HepG2 (cell line): Measurements from ENCODE around the gene NRL. TPM values are rescaled to one million over a fixed set of nuclear protein-coding genes. Genes with fewer than 3 reads are reported as not detected.

Experiments
- ATF1 ChIP-seq: IDR thresholded peaks from 2 replicates; pipeline ENCODE4 v1.6.1; 2016; ENCODE audit warnings: mild to moderate bottlenecking, control low read depth
- CBX5 ChIP-seq: sonication (generic); formaldehyde crosslinking; IDR thresholded peaks from 2 replicates; pipeline ENCODE4 v1.4.0; 2020; ENCODE audit warnings: missing genetic modification reagents, borderline replicate concordance
- DNMT3B ChIP-seq: conservative IDR thresholded peaks from 2 replicates; pipeline ENCODE4 v1.6.1; 2016; ENCODE audit warnings: missing biosample characterization, control low read depth
- ETV6 ChIP-seq: sonication (generic); formaldehyde crosslinking; conservative IDR thresholded peaks from 2 replicates; pipeline ENCODE4 v1.4.0; 2020; ENCODE audit warnings: missing genetic modification reagents
- JDP2 ChIP-seq: sonication (generic); formaldehyde crosslinking; IDR thresholded peaks from 2 replicates; pipeline ENCODE4 v1.8.1; 2022; ENCODE audit warnings: missing genetic modification reagents, borderline replicate concordance
- KDM5B ChIP-seq: sonication (generic); formaldehyde crosslinking; IDR thresholded peaks from 2 replicates; pipeline ENCODE4 v1.4.0; 2020; ENCODE audit warnings: missing genetic modification reagents, mild to moderate bottlenecking, borderline replicate concordance
- KLF12 ChIP-seq: sonication (generic); formaldehyde crosslinking; IDR thresholded peaks from 2 replicates; pipeline ENCODE4 v1.4.0; 2020; ENCODE audit warnings: missing genetic modification reagents, borderline replicate concordance
- MAFK ChIP-seq, 2 experiments: IDR thresholded peaks in 1 of 2; conservative IDR thresholded peaks in 1 of 2; 2 replicates each; pipeline ENCODE4 v1.6.1; 2011; ENCODE audit warnings: improper control_type of control experiment in 2 of 2, low read length in 2 of 2
- MIER2 ChIP-seq: IDR thresholded peaks from 2 replicates; pipeline ENCODE4 v1.6.1; 2016; ENCODE audit warnings: missing biosample characterization, missing genetic modification reagents
- MTA1 ChIP-seq: sonication (generic); formaldehyde crosslinking; IDR thresholded peaks from 2 replicates; pipeline ENCODE4 v1.4.0; 2020; ENCODE audit warnings: missing genetic modification reagents, mild to moderate bottlenecking, borderline replicate concordance
- PHF8 ChIP-seq: sonication (generic); formaldehyde crosslinking; IDR thresholded peaks from 2 replicates; pipeline ENCODE4 v1.5.0; 2020; ENCODE audit warnings: missing genetic modification reagents
- SALL2 ChIP-seq: sonication (generic); formaldehyde crosslinking; IDR thresholded peaks from 2 replicates; pipeline ENCODE4 v1.8.1; 2023; ENCODE audit warnings: mild to moderate bottlenecking, missing genetic modification reagents, inconsistent platforms
- SKIL ChIP-seq: sonication (generic); formaldehyde crosslinking; IDR thresholded peaks from 2 replicates; pipeline ENCODE4 v1.8.0; 2022; ENCODE audit warnings: missing genetic modification reagents, mild to moderate bottlenecking, moderate library complexity, borderline replicate concordance
- ZNF512 ChIP-seq: sonication (generic); formaldehyde crosslinking; IDR thresholded peaks from 2 replicates; pipeline ENCODE4 v1.4.0; 2020; ENCODE audit warnings: mild to moderate bottlenecking, missing genetic modification reagents
- ZNF562 ChIP-seq: sonication (generic); formaldehyde crosslinking; IDR thresholded peaks from 2 replicates; pipeline ENCODE4 v1.8.0; 2022; ENCODE audit warnings: missing genetic modification reagents, borderline replicate concordance
- ZNF569 ChIP-seq: sonication (generic); formaldehyde crosslinking; IDR thresholded peaks from 2 replicates; pipeline ENCODE4 v1.5.0; 2020; ENCODE audit warnings: mild to moderate bottlenecking, missing genetic modification reagents, moderate library complexity, borderline replicate concordance
- ZNF605 ChIP-seq: sonication (generic); formaldehyde crosslinking; IDR thresholded peaks from 2 replicates; pipeline ENCODE4 v1.8.0; 2022; ENCODE audit warnings: mild to moderate bottlenecking, missing genetic modification reagents
- ZNF879 ChIP-seq: sonication (generic); formaldehyde crosslinking; IDR thresholded peaks from 2 replicates; pipeline ENCODE4 v1.8.1; 2023; ENCODE audit warnings: missing genetic modification reagents
- polyA plus RNA-seq, 8 experiments: library from polyadenylated mRNA; depleted of rRNA in 3 of 8; stranded (reverse) in 7 of 8; unstranded in 1 of 8; fragments of >200 nt; fragmentation: Illumina TruSeq in 4 of 8; extraction: Trizol in 4 of 8; gene quantifications; 2 replicates each; pipeline versions ENCODE4 v1.2.1 to v1.2.3, GENCODE V29; 2011 to 2016; ENCODE audit warnings: low read depth in 4 of 8, missing spikeins in 1 of 8, mixed read lengths in 1 of 8; ENCODE audit not compliant: insufficient read depth in 1 of 8
- total RNA-seq, 5 experiments: library from RNA; depleted of rRNA; stranded (reverse); fragments of >200 nt; fragmentation: Illumina TruSeq; extraction: Trizol; gene quantifications; 2 replicates each; pipeline ENCODE4 v1.2.3, GENCODE V29; 2016; ENCODE audit warnings: low read depth in 1 of 5
- TF ChIP-seq, protein P1 (sequence below): IDR thresholded peaks from 2 replicates; pipeline ENCODE4 v1.6.1; 2016
- TF ChIP-seq, protein P2 (sequence below): sonication (generic); formaldehyde crosslinking; IDR thresholded peaks from 2 replicates; pipeline ENCODE4 v1.5.0; 2020; ENCODE audit warnings: missing genetic modification reagents, mild to moderate bottlenecking, borderline replicate concordance
- TF ChIP-seq, protein P3 (sequence below), 2 experiments: sonication (generic) in 1 of 2; formaldehyde crosslinking in 1 of 2; IDR thresholded peaks; 2 replicates each; pipeline versions ENCODE4 v1.4.0 to v1.6.1; 2018 to 2020; ENCODE audit warnings: missing genetic modification reagents in 2 of 2, borderline replicate concordance in 1 of 2, low read depth in 1 of 2, mild to moderate bottlenecking in 1 of 2, missing biosample characterization in 1 of 2

The NRL gene
- total and polyA plus RNA-seq, 2 of the 13 experiments (the other 11 are each of a cell fraction or from before 2014, with no cell fraction given): 2.5 to 4.7 TPM

DNA sequence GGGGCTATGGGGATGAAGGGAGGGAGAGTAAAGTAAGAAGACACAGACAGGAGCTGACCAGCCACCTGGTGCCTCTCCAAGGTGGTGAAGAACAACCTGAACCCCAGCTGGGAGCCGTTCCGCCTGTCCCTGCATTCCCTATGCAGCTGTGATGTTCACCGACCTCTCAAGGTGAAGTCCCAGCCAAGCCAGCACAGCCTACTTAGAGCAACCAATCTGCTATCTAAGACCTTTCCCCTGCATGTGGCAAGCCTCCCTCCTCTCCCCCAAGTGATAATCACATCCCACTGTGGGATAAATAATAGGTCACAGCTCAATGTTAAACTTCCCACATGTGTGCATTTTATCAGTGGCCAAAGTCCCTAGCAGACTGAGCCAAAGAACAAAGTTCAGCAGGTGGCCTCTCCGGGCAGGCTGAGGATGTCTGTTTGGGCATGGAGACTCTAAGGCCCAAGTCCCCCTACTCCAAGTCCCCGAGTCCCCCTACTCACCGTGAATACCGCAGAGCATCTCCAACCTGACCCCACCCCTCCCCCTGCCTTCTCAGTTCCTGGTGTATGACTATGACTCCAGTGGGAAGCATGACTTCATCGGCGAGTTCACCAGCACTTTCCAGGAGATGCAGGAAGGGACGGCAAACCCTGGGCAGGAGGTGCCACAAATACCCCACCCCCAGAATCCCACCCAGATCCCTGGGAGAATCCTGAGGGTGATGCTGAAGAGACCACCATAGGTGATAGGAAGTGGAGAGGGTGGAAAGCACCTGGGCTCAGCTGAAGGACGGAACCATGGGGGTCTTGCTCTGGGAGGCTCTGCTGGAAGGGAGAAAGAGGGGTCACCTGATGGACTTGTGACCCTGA lies 39.9 kb downstream of the NRL start (continued):
- 0 out of 2 replicates have a peak, but pooled peaks have one; percentile 19 for TF ChIP-seq SKIL
- TF ChIP-seq JDP2 (CRISPR knock-in tag): no peak
- no peak for TF ChIP-seq ZNF605 (CRISPR knock-in tag)
- no peak for TF ChIP-seq DNMT3B (CRISPR knock-in tag)
- peak; percentile 58; the same call in 1 of the 2 replicates for TF ChIP-seq KLF12
- TF ChIP-seq MAFK (conservative IDR thresholded peaks at IDR 0.05 in 1 of 2, IDR thresholded peaks at IDR 0.05 in 1 of 2; ENCODE audit: low read length in 2 of 2): no peak
- no peak for TF ChIP-seq KDM5B
- no peak for TF ChIP-seq MIER2 (CRISPR knock-in tag)
- TF ChIP-seq ZNF879 (CRISPR knock-in tag): no peak
- TF ChIP-seq ZNF562 (CRISPR knock-in tag): no peak
- no peak for TF ChIP-seq ETV6
- TF ChIP-seq, protein P1, sequence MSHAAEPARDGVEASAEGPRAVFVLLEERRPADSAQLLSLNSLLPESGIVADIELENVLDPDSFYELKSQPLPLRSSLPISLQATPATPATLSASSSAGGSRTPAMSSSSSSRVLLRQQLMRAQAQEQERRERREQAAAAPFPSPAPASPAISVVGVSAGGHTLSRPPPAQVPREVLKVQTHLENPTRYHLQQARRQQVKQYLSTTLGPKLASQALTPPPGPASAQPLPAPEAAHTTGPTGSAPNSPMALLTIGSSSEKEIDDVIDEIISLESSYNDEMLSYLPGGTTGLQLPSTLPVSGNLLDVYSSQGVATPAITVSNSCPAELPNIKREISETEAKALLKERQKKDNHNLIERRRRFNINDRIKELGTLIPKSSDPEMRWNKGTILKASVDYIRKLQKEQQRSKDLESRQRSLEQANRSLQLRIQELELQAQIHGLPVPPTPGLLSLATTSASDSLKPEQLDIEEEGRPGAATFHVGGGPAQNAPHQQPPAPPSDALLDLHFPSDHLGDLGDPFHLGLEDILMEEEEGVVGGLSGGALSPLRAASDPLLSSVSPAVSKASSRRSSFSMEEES: no peak
- no peak for TF ChIP-seq CBX5 (CRISPR knock-in tag)
- no peak for TF ChIP-seq ZNF569 (CRISPR knock-in tag)
- TF ChIP-seq, protein P2, sequence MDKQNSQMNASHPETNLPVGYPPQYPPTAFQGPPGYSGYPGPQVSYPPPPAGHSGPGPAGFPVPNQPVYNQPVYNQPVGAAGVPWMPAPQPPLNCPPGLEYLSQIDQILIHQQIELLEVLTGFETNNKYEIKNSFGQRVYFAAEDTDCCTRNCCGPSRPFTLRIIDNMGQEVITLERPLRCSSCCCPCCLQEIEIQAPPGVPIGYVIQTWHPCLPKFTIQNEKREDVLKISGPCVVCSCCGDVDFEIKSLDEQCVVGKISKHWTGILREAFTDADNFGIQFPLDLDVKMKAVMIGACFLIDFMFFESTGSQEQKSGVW (CRISPR knock-in tag): no peak
- TF ChIP-seq, protein P3, sequence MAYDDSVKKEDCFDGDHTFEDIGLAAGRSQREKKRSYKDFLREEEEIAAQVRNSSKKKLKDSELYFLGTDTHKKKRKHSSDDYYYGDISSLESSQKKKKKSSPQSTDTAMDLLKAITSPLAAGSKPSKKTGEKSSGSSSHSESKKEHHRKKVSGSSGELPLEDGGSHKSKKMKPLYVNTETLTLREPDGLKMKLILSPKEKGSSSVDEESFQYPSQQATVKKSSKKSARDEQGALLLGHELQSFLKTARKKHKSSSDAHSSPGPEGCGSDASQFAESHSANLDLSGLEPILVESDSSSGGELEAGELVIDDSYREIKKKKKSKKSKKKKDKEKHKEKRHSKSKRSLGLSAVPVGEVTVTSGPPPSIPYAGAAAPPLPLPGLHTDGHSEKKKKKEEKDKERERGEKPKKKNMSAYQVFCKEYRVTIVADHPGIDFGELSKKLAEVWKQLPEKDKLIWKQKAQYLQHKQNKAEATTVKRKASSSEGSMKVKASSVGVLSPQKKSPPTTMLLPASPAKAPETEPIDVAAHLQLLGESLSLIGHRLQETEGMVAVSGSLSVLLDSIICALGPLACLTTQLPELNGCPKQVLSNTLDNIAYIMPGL (CRISPR knock-in tag; IDR thresholded peaks at IDR 0.05; ENCODE audit: borderline replicate concordance in 1 of 2, low read depth in 1 of 2): 0 out of 4 replicates have a peak, but pooled peaks of 1 of the 2 experiments have one; percentile 24
- TF ChIP-seq MTA1: no peak
- no peak for TF ChIP-seq ATF1 (CRISPR knock-in tag)
- TF ChIP-seq PHF8 (CRISPR knock-in tag): 0 out of 2 replicates have a peak, but pooled peaks have one; percentile 29
- no peak for TF ChIP-seq ZNF512 (CRISPR knock-in tag)
- peak; percentile 54; the same call in 1 of the 2 replicates for TF ChIP-seq SALL2 (CRISPR knock-in tag)
